Body of pancreas (tissue), 4 donors: ENCODE results near the gene TEX101. TPM values are rescaled to one million over a fixed set of nuclear protein-coding genes. Genes with fewer than 3 reads are reported as not detected.
A peak's percentile ranks its signal among the peaks of the same experiment; 100 is the strongest.

Experiments used
- ATAC-seq: fragments of 150-250 bp; one replicate; pipeline ENCODE4 v1.9.1; 2016
- DNase-seq, 4 donors: peaks; one replicate each; pipeline ENCODE4 v3.0.0-alpha.2; 2019
- H3K27ac ChIP-seq, 4 donors: fragments of 200-600 bp; sonication (generic); 1 replicate in 3 of 4; 2 replicates in 1 of 4; pipeline versions ENCODE4 v1.5.1 to v1.6.1; 2016 to 2019; ENCODE audit warnings: mild to moderate bottlenecking in 1 of 4, mixed read lengths in 1 of 4, moderate library complexity in 1 of 4
- H3K27me3 ChIP-seq, 2 donors: fragments of 200-600 bp; sonication (generic); one replicate each; pipeline ENCODE4 v1.6.0; 2016; ENCODE audit warnings: mild to moderate bottlenecking in 1 of 2
- H3K36me3 ChIP-seq, 2 donors: fragments of 200-600 bp; sonication (generic); replicated peaks in 1 of 2; 2 replicates each; pipeline ENCODE4 v1.5.1; 2016; ENCODE audit warnings: low read depth in 2 of 2; ENCODE audit not compliant: insufficient read depth in 1 of 2
- H3K4me1 ChIP-seq: fragments of 200-600 bp; sonication (generic); one replicate; pipeline ENCODE4 v1.6.0; 2016
- H3K4me3 ChIP-seq, 2 donors: fragments of 200-600 bp; sonication (generic); 1 replicate in 1 of 2; 2 replicates in 1 of 2; pipeline ENCODE4 v1.5.1; 2016 to 2019
- H3K9me3 ChIP-seq, 3 donors: fragments of 200-600 bp; sonication (generic); 1 replicate in 2 of 3; 2 replicates in 1 of 3; pipeline ENCODE4 v1.5.1; 2016
- CTCF ChIP-seq, 7 experiments: fragments of 450-650 bp in 4 of 7; fragments of 200-600 bp in 3 of 7; sonication (generic) in 3 of 7; IDR thresholded peaks; one replicate each; pipeline ENCODE4 v1.5.1; 2016 to 2019; ENCODE audit warnings: antibody characterized with exemption in 7 of 7
- POLR2A ChIP-seq, 3 donors: fragments of 450-650 bp; IDR thresholded peaks; one replicate each; pipeline ENCODE4 v1.6.1; 2016; ENCODE audit warnings: antibody characterized with exemption in 3 of 3, mild to moderate bottlenecking in 2 of 3
- WGBS, 2 donors: methylation state at CpG; one replicate each; pipeline ENCODE4 v1.1.5; 2017; 5-methylcytosine and 5-hydroxymethylcytosine counted together
- intact Hi-C: fragments of 100-400 bp; cut with DNase I; formaldehyde crosslinking; loops from one replicate; pipeline ENCODE4 v1.15.1; 2023
- total RNA-seq, 2 donors: library from RNA; depleted of rRNA; stranded (reverse); fragments of >200 nt; gene quantifications; one replicate each; pipeline ENCODE4 v1.1.0, GENCODE V29; 2016

TEX101 gene
- total RNA-seq, 2 donors from 2014 or later: not detected

- DNase-seq: no peak
- no peak for ATAC-seq
- H3K36me3 ChIP-seq: no peaks in the 10 kb centered on the region
- intact Hi-C loops: no loop called here
- H3K4me1 ChIP-seq: no peaks in the 10 kb centered on the region
- WGBS, 2 donors: 27 to 34% methylated on average over 10 of the region's 10 CpGs
- TF ChIP-seq POLR2A (IDR thresholded peaks at IDR 0.05) (no peak), CTCF (IDR thresholded peaks at IDR 0.05) (no peak)
- H3K9me3 ChIP-seq: no peaks in the 10 kb centered on the region
- H3K4me3 ChIP-seq: no peak overlapping the region
- no peaks in the 10 kb centered on the region for H3K27me3 ChIP-seq
- H3K27ac ChIP-seq: peak overlapping the region in 1 of 4 donors; percentile 46
Observed at GRCh38 chr19:43455321-43456113, 40.8 kb downstream of the TEX101 start.

GRCh38 chr19:43457809-43458208 lies 43.1 kb downstream of the TEX101 start:
- no peak overlapping the region for H3K27ac ChIP-seq
- TF ChIP-seq POLR2A (IDR thresholded peaks at IDR 0.05) (no peak), CTCF (IDR thresholded peaks at IDR 0.05) (no peak)
- no peaks in the 10 kb centered on the region for H3K36me3 ChIP-seq
- ATAC-seq (no peak), DNase-seq (no peak)
- WGBS, 2 donors: 71 to 80% methylated on average over 4 of the region's 4 CpGs
- H3K4me1 ChIP-seq: peaks cover 1% of the 10 kb centered on the region
- H3K4me3 ChIP-seq: no peak overlapping the region
- no peaks in the 10 kb centered on the region for H3K9me3 ChIP-seq
- intact Hi-C loops: no loop called here
- no peaks in the 10 kb centered on the region for H3K27me3 ChIP-seq

GRCh38 chr19:43460362-43461016 lies 45.8 kb downstream of the TEX101 start:
- WGBS, 2 donors: 66 to 76% methylated on average over 16 of the region's 16 CpGs
- Histone ChIP-seq H3K27me3 (peaks cover 0 to 5% of the 10 kb centered on the region in 2 donors), H3K36me3 (no peaks in the 10 kb centered on the region), H3K4me3 (no peak overlapping the region), H3K9me3 (no peaks in the 10 kb centered on the region), H3K27ac (no peak overlapping the region), H3K4me1 (peaks cover 15% of the 10 kb centered on the region)
- intact Hi-C loops: no loop called here
- TF ChIP-seq CTCF (IDR thresholded peaks at IDR 0.05) (no peak), POLR2A (IDR thresholded peaks at IDR 0.05) (no peak)
- DNase-seq (no peak), ATAC-seq (no peak)

GRCh38 chr19:43461303-43461702 lies 46.6 kb downstream of the TEX101 start:
- no peak overlapping the region for H3K4me3 ChIP-seq
- H3K9me3 ChIP-seq: no peaks in the 10 kb centered on the region
- H3K36me3 ChIP-seq: no peaks in the 10 kb centered on the region
- peaks cover 15% of the 10 kb centered on the region for H3K4me1 ChIP-seq
- WGBS, 2 donors: 76 to 88% methylated on average over 6 to 12 of the region's 12 CpGs
- ATAC-seq (no peak), DNase-seq (no peak)
- intact Hi-C loops: no loop called here
- H3K27me3 ChIP-seq: peaks cover 0 to 7% of the 10 kb centered on the region in 2 donors
- H3K27ac ChIP-seq: no peak overlapping the region
- TF ChIP-seq POLR2A (IDR thresholded peaks at IDR 0.05) (no peak), CTCF (IDR thresholded peaks at IDR 0.05) (no peak)
